HepG2 (cell line): Measurements from ENCODE around the gene ASTN2.

Experiments used
- BRD4 ChIP-seq: sonication (generic); formaldehyde crosslinking; IDR thresholded peaks from 2 replicates; pipeline ENCODE4 v1.4.0; 2020; ENCODE audit warnings: missing genetic modification reagents
- CHCHD3 ChIP-seq: sonication (generic); formaldehyde crosslinking; IDR thresholded peaks from 2 replicates; pipeline ENCODE4 v1.8.0; 2022; ENCODE audit warnings: mild to moderate bottlenecking, missing genetic modification reagents, moderate library complexity
- KAT8 ChIP-seq: IDR thresholded peaks from 2 replicates; pipeline ENCODE4 v1.6.1; 2016; ENCODE audit warnings: missing genetic modification reagents, missing compliant biosample characterization
- TF ChIP-seq, protein P1 (sequence below): sonication (generic); formaldehyde crosslinking; IDR thresholded peaks from 2 replicates; pipeline ENCODE4 v1.4.0; 2020; ENCODE audit warnings: mild to moderate bottlenecking, missing genetic modification reagents
- TF ChIP-seq, protein P2 (sequence below): sonication (generic); formaldehyde crosslinking; IDR thresholded peaks from 2 replicates; pipeline ENCODE4 v1.8.1; 2023; ENCODE audit warnings: mild to moderate bottlenecking, moderate library complexity, missing genetic modification reagents
- TF ChIP-seq, protein P3 (sequence below): sonication (generic); formaldehyde crosslinking; IDR thresholded peaks from 2 replicates; pipeline ENCODE4 v1.8.0; 2022; ENCODE audit warnings: mild to moderate bottlenecking, missing genetic modification reagents, borderline replicate concordance

DNA sequence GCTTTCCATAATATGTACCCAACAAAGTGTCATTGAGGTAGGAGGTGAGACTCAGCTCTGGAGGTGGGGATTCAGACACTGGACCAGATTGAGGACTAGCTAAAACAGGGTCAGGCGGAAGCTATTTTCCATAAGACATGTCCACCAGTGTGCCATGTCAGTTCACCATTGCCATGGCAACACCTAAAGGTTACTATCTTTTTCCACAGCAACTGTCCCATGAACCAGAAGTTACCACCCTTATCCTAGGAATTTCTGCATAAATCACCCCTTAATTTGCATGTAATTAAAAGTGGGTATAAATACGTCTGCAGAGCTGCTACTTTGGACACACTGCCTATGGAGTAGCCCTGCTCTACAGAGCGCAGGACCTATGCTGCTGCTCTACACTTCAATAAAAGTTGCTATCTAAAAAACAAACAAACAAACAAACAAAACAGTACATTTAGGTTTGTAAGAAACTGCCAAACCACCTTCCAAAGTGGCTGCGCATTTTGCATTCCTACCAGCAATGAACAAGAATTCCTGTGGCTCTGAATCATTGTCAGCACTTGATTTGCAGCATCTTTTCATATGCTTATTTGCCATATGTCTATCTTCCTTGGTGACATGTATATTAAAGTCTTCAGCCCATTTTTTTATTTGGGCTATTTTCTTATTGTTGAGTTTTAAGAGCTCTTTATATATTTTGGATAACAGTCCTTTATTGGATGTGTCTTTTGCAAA lies 745.7 kb downstream of the ASTN2 start:
- TF ChIP-seq KAT8 (CRISPR knock-in tag), result no peak
- TF ChIP-seq, protein P1, sequence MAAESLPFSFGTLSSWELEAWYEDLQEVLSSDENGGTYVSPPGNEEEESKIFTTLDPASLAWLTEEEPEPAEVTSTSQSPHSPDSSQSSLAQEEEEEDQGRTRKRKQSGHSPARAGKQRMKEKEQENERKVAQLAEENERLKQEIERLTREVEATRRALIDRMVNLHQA (CRISPR knock-in tag), result no peak
- no peak for TF ChIP-seq CHCHD3 (CRISPR knock-in tag)
- TF ChIP-seq, protein P2, sequence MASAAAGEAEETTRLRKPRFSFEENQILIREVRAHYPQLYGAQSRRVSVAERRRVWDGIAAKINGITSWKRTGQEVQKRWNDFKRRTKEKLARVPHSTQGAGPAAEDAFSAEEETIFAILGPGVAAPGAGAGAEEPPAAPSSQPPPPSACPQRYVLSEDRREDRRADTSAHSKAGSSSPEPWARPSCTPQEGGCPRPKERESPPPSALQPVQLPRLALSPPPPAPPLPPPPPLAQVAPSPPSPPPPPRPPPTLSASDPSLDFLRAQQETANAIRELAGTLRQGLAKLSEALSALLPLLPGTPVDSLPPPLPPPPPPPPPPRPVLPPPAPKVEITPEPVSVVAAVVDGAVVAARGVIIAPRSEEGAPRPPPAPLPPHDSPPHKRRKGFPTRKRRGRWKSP (CRISPR knock-in tag), result no peak
- TF ChIP-seq, protein P3, sequence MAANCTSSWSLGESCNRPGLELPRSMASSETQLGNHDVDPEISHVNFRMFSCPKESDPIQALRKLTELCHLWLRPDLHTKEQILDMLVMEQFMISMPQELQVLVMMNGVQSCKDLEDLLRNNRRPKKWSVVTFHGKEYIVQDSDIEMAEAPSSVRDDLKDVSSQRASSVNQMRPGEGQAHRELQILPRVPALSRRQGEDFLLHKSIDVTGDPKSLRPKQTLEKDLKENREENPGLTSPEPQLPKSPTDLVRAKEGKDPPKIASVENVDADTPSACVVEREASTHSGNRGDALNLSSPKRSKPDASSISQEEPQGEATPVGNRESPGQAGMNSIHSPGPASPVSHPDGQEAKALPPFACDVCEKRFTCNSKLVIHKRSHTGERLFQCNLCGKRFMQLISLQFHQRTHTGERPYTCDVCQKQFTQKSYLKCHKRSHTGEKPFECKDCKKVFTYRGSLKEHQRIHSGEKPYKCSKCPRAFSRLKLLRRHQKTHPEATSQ (CRISPR knock-in tag), result no peak
- TF ChIP-seq BRD4 (CRISPR knock-in tag), result no peak
